ENCODE data around the gene CPNE8.

Gene CPNE8

GRCh38 chr12:38629064-38629463, 276.3 kb downstream of the CPNE8 start:
- no peak for DNase-seq (ENCODE audit: low read depth)

- no peak for DNase-seq (ENCODE audit: low read depth)
Measured at GRCh38 chr12:38628288-38628687, 277.1 kb downstream of the CPNE8 start.

GRCh38 chr12:38625306-38625705, 280.1 kb downstream of the CPNE8 start:
- DNase-seq (ENCODE audit: low read depth): no peak

GRCh38 chr12:38614171-38614570, 291.2 kb downstream of the CPNE8 start:
- DNase-seq (ENCODE audit: low read depth): no peak

- DNase-seq (ENCODE audit: low read depth): no peak
Measured at GRCh38 chr12:38610808-38611350, 294.5 kb downstream of the CPNE8 start.

- DNase-seq (ENCODE audit: low read depth): no peak
Measured at GRCh38 chr12:38607295-38607694, 298.1 kb downstream of the CPNE8 start.
